ENCODE measurements around the gene APOL5.

Gene APOL5

DNA sequence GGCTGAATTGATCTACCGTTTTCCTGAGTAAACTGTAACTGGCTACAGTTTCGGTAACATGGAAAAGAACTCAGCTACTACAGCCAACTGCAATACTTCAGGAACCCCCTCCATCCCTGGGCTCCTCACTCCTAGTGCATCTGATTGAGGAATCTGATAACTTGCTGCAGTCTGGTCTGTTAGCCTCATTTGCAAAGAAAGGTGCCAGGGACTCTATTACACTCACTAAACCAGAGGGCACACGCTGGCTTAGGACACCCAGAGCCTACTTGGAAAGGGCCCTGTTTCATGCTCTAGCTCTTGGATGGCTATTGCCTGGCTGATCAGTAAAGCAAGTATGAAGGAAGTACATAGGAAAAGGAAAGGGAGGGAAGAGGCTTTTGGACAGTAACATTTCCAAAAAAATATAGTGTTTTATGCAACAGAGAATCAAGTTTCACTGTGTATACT is 22.3 kb downstream of the APOL5 start:
- TF ChIP-seq, protein P1, sequence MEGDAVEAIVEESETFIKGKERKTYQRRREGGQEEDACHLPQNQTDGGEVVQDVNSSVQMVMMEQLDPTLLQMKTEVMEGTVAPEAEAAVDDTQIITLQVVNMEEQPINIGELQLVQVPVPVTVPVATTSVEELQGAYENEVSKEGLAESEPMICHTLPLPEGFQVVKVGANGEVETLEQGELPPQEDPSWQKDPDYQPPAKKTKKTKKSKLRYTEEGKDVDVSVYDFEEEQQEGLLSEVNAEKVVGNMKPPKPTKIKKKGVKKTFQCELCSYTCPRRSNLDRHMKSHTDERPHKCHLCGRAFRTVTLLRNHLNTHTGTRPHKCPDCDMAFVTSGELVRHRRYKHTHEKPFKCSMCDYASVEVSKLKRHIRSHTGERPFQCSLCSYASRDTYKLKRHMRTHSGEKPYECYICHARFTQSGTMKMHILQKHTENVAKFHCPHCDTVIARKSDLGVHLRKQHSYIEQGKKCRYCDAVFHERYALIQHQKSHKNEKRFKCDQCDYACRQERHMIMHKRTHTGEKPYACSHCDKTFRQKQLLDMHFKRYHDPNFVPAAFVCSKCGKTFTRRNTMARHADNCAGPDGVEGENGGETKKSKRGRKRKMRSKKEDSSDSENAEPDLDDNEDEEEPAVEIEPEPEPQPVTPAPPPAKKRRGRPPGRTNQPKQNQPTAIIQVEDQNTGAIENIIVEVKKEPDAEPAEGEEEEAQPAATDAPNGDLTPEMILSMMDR (IDR thresholded peaks at IDR 0.05; ENCODE audit: insufficient read depth, low read length), result no peak
- TF ChIP-seq, protein P2, sequence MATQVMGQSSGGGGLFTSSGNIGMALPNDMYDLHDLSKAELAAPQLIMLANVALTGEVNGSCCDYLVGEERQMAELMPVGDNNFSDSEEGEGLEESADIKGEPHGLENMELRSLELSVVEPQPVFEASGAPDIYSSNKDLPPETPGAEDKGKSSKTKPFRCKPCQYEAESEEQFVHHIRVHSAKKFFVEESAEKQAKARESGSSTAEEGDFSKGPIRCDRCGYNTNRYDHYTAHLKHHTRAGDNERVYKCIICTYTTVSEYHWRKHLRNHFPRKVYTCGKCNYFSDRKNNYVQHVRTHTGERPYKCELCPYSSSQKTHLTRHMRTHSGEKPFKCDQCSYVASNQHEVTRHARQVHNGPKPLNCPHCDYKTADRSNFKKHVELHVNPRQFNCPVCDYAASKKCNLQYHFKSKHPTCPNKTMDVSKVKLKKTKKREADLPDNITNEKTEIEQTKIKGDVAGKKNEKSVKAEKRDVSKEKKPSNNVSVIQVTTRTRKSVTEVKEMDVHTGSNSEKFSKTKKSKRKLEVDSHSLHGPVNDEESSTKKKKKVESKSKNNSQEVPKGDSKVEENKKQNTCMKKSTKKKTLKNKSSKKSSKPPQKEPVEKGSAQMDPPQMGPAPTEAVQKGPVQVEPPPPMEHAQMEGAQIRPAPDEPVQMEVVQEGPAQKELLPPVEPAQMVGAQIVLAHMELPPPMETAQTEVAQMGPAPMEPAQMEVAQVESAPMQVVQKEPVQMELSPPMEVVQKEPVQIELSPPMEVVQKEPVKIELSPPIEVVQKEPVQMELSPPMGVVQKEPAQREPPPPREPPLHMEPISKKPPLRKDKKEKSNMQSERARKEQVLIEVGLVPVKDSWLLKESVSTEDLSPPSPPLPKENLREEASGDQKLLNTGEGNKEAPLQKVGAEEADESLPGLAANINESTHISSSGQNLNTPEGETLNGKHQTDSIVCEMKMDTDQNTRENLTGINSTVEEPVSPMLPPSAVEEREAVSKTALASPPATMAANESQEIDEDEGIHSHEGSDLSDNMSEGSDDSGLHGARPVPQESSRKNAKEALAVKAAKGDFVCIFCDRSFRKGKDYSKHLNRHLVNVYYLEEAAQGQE (IDR thresholded peaks at IDR 0.05; ENCODE audit: insufficient replicate concordance, low read depth), result no peak
- TF ChIP-seq SPI1 (IDR thresholded peaks at IDR 0.05; ENCODE audit: borderline replicate concordance, low read depth), result no peak
- no peak for TF ChIP-seq GABPA (IDR thresholded peaks at IDR 0.05; ENCODE audit: low read depth)
- TF ChIP-seq POLR2AphosphoS5 (IDR thresholded peaks at IDR 0.05; ENCODE audit: low read depth), result no peak
- DNase-seq (ENCODE audit: low read depth in 1 of 2, low spot score in 1 of 2), result no peak
- Histone ChIP-seq H3K4me3 (replicated peaks; ENCODE audit: insufficient read depth, low read length) (no peak overlapping the region), H3K27ac (replicated peaks) (no peak overlapping the region), H3K27me3 (ENCODE audit: insufficient read depth, poor library complexity, severe bottlenecking) (peaks cover 3% of the 10 kb centered on the region)

DNA sequence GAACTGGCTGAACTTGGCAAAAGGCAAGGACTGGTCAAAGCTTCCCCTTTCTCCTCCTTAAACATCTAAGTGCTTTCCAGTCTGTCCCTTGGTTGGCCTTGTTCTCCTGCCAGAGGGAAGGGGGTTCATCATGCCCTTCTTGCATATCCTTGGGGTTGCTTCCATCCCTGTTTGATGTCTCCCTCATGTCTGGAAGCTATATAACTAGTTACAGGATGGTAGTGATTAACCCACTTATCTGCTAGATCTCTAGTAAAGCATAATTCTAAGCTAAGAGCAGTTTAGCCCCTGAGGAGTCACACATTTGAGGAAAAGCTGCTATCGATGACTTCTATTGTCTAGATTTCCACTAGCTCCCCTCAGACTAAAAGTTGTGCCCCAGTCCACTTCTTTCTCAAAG is 22.9 kb downstream of the APOL5 start:
- no peak overlapping the region for H3K27ac ChIP-seq (replicated peaks)

DNA sequence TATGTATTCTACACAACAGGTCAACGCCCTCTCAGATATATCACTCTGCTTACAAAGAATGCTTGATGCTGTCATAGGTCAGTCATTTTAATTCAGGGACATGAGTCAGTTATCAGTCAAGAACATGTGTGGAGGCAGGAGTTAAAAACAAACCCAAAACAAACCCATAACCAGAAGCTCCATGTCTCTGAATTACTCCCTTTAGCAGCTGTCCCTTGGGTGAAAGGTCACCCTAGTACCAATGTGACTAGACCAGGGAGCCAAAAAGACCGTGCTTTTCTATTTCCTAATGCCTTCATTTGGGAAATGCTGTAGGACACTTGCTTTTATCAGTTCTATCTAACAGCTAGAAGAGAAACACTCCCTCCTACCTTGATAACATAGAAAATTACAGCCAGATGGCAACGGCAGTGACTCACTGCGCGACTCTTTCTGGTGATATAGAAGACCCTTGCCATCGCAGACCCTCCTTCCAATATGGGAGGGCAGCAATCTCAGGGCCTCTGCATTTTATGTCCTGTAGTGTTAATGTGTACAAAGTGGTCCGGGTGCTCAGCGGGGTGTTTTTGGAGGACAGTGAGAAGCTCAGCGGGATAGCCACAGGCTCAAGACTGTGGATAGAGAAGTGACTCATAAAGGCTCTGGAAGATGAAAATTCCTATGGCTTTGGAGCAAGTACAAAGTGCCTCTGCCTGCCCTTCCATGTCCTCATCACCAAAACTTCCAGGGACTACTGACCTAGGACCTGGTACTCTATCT is 24.8 kb downstream of the APOL5 start:
- no peak for TF ChIP-seq POLR2AphosphoS5 (IDR thresholded peaks at IDR 0.05; ENCODE audit: low read depth)
- no peak for TF ChIP-seq GABPA (IDR thresholded peaks at IDR 0.05; ENCODE audit: low read depth)
- no peak for TF ChIP-seq SPI1 (IDR thresholded peaks at IDR 0.05; ENCODE audit: borderline replicate concordance, low read depth)
- TF ChIP-seq, protein P1 (IDR thresholded peaks at IDR 0.05; ENCODE audit: insufficient read depth, low read length), result no peak

More for the DNA sequence above, 22.9 kb downstream of the APOL5 start:
- no peak overlapping the region for H3K4me3 ChIP-seq (replicated peaks; ENCODE audit: insufficient read depth, low read length)
- DNase-seq (ENCODE audit: low read depth in 1 of 2, low spot score in 1 of 2), result no peak
- H3K27me3 ChIP-seq (ENCODE audit: insufficient read depth, poor library complexity, severe bottlenecking), result peaks cover 3% of the 10 kb centered on the region
- no peak for TF ChIP-seq SPI1 (IDR thresholded peaks at IDR 0.05; ENCODE audit: borderline replicate concordance, low read depth)

DNA sequence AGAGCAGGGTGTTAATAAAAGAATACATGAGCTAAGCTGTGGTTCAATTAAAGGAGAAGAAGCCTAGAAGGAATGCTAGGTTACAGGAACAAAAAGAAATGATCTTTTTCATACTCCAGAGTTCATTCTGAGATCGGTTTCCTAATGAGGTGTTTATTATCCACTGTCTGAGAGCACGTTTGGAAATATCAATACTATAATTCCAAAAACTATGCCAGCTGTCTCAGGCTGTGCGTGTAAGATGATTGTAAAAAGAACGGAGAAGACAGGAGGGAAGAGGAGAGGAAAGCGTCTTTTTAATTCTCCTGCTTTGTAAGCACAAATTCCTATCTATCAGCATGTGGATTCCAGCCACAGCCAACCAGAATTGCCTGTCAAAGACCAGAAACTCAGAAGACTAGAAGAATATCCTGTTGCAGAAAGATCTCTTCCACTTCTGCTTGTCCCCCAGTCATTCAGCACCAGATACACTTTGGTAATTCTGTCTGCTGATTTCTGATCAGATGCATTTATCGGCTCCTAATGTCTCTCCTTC is 25.7 kb downstream of the APOL5 start:
- H3K27ac ChIP-seq (replicated peaks), result no peak overlapping the region

More for the DNA sequence above, 24.8 kb downstream of the APOL5 start:
- DNase-seq (ENCODE audit: low read depth in 1 of 2, low spot score in 1 of 2), result no peak
- Histone ChIP-seq H3K27me3 (ENCODE audit: insufficient read depth, poor library complexity, severe bottlenecking) (no peaks in the 10 kb centered on the region), H3K4me3 (replicated peaks; ENCODE audit: insufficient read depth, low read length) (no peak overlapping the region), H3K27ac (replicated peaks) (no peak overlapping the region)

DNA sequence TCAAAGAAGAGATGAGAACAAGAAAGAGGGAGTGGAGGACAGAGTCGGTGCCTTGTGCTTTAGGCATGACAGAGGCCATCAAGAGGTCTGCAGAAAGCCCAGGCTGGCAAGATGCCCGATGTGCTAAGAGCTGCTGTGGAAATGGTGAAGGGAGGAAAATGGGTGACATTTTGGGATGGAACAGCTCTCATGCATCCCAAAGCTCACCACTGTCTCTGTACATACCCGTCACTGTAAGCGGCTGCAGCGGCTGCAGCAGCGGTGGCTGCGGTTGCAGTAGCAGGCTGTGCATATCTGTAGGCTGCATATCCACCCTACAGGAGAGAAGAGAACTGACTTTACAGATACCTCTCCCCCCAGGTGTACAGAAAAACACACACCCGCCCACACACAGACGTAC is 28.6 kb downstream of the APOL5 start:
- TF ChIP-seq, protein P1 (IDR thresholded peaks at IDR 0.05; ENCODE audit: insufficient read depth, low read length), result no peak
- no peak for TF ChIP-seq POLR2AphosphoS5 (IDR thresholded peaks at IDR 0.05; ENCODE audit: low read depth)
- no peak for TF ChIP-seq SPI1 (IDR thresholded peaks at IDR 0.05; ENCODE audit: borderline replicate concordance, low read depth)
- TF ChIP-seq, protein P2 (IDR thresholded peaks at IDR 0.05; ENCODE audit: insufficient replicate concordance, low read depth), result no peak
- TF ChIP-seq GABPA (IDR thresholded peaks at IDR 0.05; ENCODE audit: low read depth), result no peak
- DNase-seq (ENCODE audit: low read depth in 1 of 2, low spot score in 1 of 2), result no peak
- Histone ChIP-seq H3K4me3 (replicated peaks; ENCODE audit: insufficient read depth, low read length) (no peak overlapping the region), H3K27ac (replicated peaks) (no peak overlapping the region), H3K27me3 (ENCODE audit: insufficient read depth, poor library complexity, severe bottlenecking) (peaks cover 2% of the 10 kb centered on the region)

More for the DNA sequence above, 25.7 kb downstream of the APOL5 start:
- Histone ChIP-seq H3K4me3 (replicated peaks; ENCODE audit: insufficient read depth, low read length) (no peak overlapping the region), H3K27me3 (ENCODE audit: insufficient read depth, poor library complexity, severe bottlenecking) (no peaks in the 10 kb centered on the region)
- no peak for DNase-seq (ENCODE audit: low read depth in 1 of 2, low spot score in 1 of 2)
- no peak for TF ChIP-seq POLR2AphosphoS5 (IDR thresholded peaks at IDR 0.05; ENCODE audit: low read depth)

Data from HL-60 (cell line).